Femur (tissue), 1 donor: ENCODE measurements around the gene LSM3.

ENCODE experiments used
- DNase-seq: peaks from one replicate; pipeline ENCODE4 v3.0.0-alpha.2; 2017

Gene LSM3

GRCh38 chr3:14178247-14179113 lies at the start of gene LSM3, which contains the start of gene XPC:
Gene LSM3, plus strand, starts transcription at chr3:14178817. Its CDS starts 44 bp downstream, at chr3:14178861.
Gene XPC, minus strand, starts transcription at chr3:14178601. Its CDS starts 33 bp downstream, at chr3:14178568.
- DNase-seq = peak; percentile 98

GRCh38 chr3:14129296-14129695 lies 49.3 kb upstream of the LSM3 start:
- DNase-seq = peak; percentile 4

GRCh38 chr3:14130230-14130629 lies 48.4 kb upstream of the LSM3 start:
- no peak for DNase-seq

GRCh38 chr3:14130707-14131106 lies 47.9 kb upstream of the LSM3 start:
- no peak for DNase-seq

GRCh38 chr3:14131134-14131533 lies 47.5 kb upstream of the LSM3 start:
- DNase-seq = no peak

GRCh38 chr3:14132120-14132519 lies 46.5 kb upstream of the LSM3 start:
- no peak for DNase-seq

GRCh38 chr3:14132689-14133088 lies 45.9 kb upstream of the LSM3 start:
- DNase-seq = no peak

- no peak for DNase-seq
Measured at GRCh38 chr3:14133188-14133800, 45.3 kb upstream of the LSM3 start.

- no peak for DNase-seq
Measured at GRCh38 chr3:14133876-14134275, 44.7 kb upstream of the LSM3 start.

- DNase-seq = no peak
Measured at GRCh38 chr3:14134291-14134690, 44.3 kb upstream of the LSM3 start.

- DNase-seq = no peak
Measured at GRCh38 chr3:14135581-14135980, 43.0 kb upstream of the LSM3 start.

- DNase-seq = no peak
Measured at GRCh38 chr3:14137004-14137403, 41.6 kb upstream of the LSM3 start.

GRCh38 chr3:14137445-14137844 lies 41.2 kb upstream of the LSM3 start:
- DNase-seq = no peak

GRCh38 chr3:14138109-14138877 lies 40.3 kb upstream of the LSM3 start:
- DNase-seq = no peak

GRCh38 chr3:14138878-14139655 lies 39.5 kb upstream of the LSM3 start:
- no peak for DNase-seq

- DNase-seq = no peak
Measured at GRCh38 chr3:14139771-14140170, 38.8 kb upstream of the LSM3 start.

GRCh38 chr3:14140668-14141067 lies 37.9 kb upstream of the LSM3 start:
- DNase-seq = no peak

GRCh38 chr3:14141144-14141543 lies 37.5 kb upstream of the LSM3 start:
- no peak for DNase-seq

- no peak for DNase-seq
Measured at GRCh38 chr3:14141602-14142341, 36.8 kb upstream of the LSM3 start.

GRCh38 chr3:14142567-14143270 lies 35.9 kb upstream of the LSM3 start:
- DNase-seq = no peak
